GM18867 (cell line): ENCODE measurements around the gene FAM180A.

ENCODE experiments used
- ATAC-seq: cut with Tn5 transposase; IDR thresholded peaks from one replicate; pipeline ENCODE4 v1.9.1; 2021; ENCODE audit warnings: mild to moderate bottlenecking, moderate library complexity; ENCODE audit not compliant: unreplicated experiment

Gene FAM180A

DNA sequence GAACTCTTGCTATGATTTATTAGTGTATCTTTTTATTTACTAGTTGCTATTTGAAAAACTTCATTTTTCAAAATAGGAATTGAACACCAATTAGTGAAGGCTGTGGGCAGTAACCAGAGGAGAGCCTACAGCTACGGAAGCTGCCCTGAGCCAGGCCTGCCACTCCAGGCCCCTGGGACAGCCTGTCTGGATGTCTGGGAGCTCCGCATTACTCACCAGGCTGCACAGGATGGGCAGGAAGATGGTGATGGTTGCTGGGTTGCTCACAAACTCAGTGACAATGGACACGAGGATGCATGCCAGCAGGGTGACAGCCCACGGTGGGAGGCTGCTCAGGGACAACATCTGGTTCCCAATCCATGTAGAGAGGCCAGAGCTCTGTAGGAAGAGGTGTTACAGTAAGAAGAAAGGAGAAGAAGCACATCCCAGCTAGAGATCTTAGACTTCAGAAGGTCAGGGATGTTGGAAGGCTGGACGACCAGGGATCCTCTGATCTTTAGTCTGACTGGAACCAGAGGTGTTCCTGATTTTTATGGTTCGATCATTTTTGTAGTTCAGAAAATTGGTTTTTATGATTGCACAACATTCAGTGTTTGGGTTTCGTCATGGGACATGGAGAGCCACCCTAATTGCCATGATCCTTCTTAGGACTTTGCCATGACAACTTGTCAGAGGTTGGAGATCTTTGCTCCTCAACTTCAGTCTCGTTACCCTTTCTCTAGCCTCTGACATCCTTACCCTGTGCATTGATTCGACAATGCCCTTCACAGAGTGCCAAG lies 63.1 kb downstream of the FAM180A start:
- no peak for ATAC-seq

DNA sequence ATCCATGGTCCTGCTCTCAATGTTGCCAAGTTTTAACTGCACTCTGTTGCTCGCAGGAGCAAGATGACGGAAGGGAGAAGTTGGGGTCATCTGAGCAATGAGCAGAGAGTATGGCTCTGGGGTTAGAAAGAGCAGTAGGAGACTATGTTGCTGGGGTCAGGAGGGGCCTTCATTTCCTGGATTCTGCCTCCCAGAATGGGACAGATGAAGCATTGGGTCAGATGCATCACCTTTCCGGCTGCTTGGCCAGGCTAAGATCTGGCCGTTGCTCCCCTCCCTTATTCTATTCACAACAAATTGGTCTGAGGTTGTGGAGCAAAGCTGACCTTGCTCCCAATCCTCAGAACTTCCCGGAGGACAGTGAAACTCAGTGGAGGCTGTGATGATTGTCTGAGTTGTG lies 63.9 kb downstream of the FAM180A start:
- ATAC-seq = no peak

GRCh38 chr7:135684136-135684535 lies 64.5 kb downstream of the FAM180A start:
- no peak for ATAC-seq

DNA sequence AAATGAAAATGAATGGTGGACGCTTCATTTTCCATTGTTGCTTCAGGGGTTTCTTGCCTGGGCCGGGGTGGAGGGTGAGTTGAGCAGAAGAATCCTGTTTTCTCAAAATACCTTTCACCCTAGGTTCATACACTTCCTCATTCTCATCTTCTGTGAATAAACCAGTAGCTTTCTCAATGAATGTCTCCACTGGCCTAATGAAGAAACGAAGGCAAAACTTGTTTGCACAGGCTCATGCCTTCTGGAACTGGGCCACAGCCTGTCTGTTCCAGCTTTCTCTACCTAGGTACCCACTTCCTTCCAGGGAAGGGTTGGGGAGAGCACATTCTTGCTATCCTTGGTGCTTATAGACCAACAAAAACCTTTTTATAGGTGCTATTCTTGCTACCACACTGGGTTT lies 65.0 kb downstream of the FAM180A start:
- ATAC-seq = no peak

GRCh38 chr7:135682191-135682590 lies 66.4 kb downstream of the FAM180A start:
- no peak for ATAC-seq

- no peak for ATAC-seq
These were observed 66.9 kb downstream of the FAM180A start for GRCh38 chr7:135681762-135682161.
